Measurements from ENCODE around the gene DYNLL1.

DNA sequence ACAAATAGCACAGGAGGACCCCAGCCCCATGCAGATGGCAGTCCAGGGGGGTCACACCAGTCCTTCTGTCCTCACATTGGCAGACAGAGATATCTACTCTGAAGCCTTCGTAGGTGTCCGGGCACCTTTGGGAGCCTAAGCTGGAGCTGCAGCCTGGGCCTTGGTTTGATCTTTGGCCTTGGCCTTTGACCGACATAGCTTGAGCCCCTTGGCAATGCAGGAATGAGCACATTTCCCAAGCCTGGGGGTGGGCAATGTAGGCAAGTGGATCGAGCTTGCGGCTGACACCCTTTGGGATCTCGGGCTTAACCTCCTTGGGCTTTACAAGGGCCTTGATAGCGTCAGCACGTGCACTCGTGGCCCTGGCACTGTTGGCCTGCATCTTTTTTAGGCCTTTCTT, 26.7 kb downstream of the DYNLL1 start:
- TF ChIP-seq CTCF (conservative IDR thresholded peaks at IDR 0.05) (no peak), EZH2 (IDR thresholded peaks at IDR 0.05; ENCODE audit: low read depth) (no peak)

Data from PC-9 (cell line).